GM20000 (cell line): Measurements from ENCODE around the gene CCZ1B.
"Not testable (repeated sequence)": the region's sequence is repeated elsewhere in the genome, so short reads cannot be mapped to it uniquely, and the experiment has no call there.

Experiments used
- DNase-seq: peaks from one replicate; pipeline ENCODE4 v3.0.0; 2012; ENCODE audit warnings: low spot score
- CTCF ChIP-seq: IDR thresholded peaks from 2 replicates; pipeline ENCODE4 v1.5.1; 2012; ENCODE audit warnings: mild to moderate bottlenecking, control low read depth; ENCODE audit errors: extremely low read depth, missing control alignments

The CCZ1B gene

GRCh38 chr7:6826151-6826550, at the start of gene CCZ1B:
Gene CCZ1B, minus strand, starts transcription at chr7:6826275. Its CDS starts 78 bp downstream, at chr7:6826197.
- peak; percentile 13 for TF ChIP-seq CTCF
- DNase-seq = not testable (repeated sequence)

GRCh38 chr7:6875022-6875421, 48.9 kb upstream of the CCZ1B start:
- DNase-seq = not testable (repeated sequence)

- not testable (repeated sequence) for DNase-seq
These were observed 46.3 kb upstream of the CCZ1B start for GRCh38 chr7:6872246-6872945.

- not testable (repeated sequence) for DNase-seq
These were observed 45.5 kb upstream of the CCZ1B start for GRCh38 chr7:6871421-6872144.

GRCh38 chr7:6864751-6865150, 38.7 kb upstream of the CCZ1B start:
- not testable (repeated sequence) for DNase-seq

GRCh38 chr7:6864188-6864587, 38.1 kb upstream of the CCZ1B start:
- DNase-seq = not testable (repeated sequence)

- not testable (repeated sequence) for DNase-seq
These were observed 36.8 kb upstream of the CCZ1B start for GRCh38 chr7:6862876-6863275.

GRCh38 chr7:6857721-6858314, 31.7 kb upstream of the CCZ1B start:
- peak; percentile 64 for DNase-seq
- peak; percentile 42 for TF ChIP-seq CTCF

GRCh38 chr7:6855563-6856131, 29.6 kb upstream of the CCZ1B start:
- not testable (repeated sequence) for DNase-seq

- DNase-seq = not testable (repeated sequence)
These were observed 28.9 kb upstream of the CCZ1B start for GRCh38 chr7:6854747-6855562.

- DNase-seq = not testable (repeated sequence)
These were observed 27.6 kb upstream of the CCZ1B start for GRCh38 chr7:6853681-6854080.

GRCh38 chr7:6849127-6849526, 23.1 kb upstream of the CCZ1B start:
- DNase-seq = not testable (repeated sequence)

GRCh38 chr7:6847751-6848150, 21.7 kb upstream of the CCZ1B start:
- not testable (repeated sequence) for DNase-seq

- not testable (repeated sequence) for DNase-seq
These were observed 19.9 kb upstream of the CCZ1B start for GRCh38 chr7:6845971-6846449.

- DNase-seq = not testable (repeated sequence)
These were observed 17.6 kb upstream of the CCZ1B start for GRCh38 chr7:6843654-6844053.

- not testable (repeated sequence) for DNase-seq
These were observed 17.0 kb upstream of the CCZ1B start for GRCh38 chr7:6843092-6843491.

GRCh38 chr7:6842278-6842921, 16.3 kb upstream of the CCZ1B start:
- DNase-seq = not testable (repeated sequence)
